Testis (tissue), 2 donors: Measurements from ENCODE around the gene LARP7.

Experiments used
- CTCF ChIP-seq, 3 experiments: fragments of 450-650 bp in 2 of 3; fragments of 200-600 bp in 1 of 3; sonication (generic) in 1 of 3; IDR thresholded peaks; one replicate each; pipeline ENCODE4 v1.5.1; 2016 to 2019; ENCODE audit warnings: antibody characterized with exemption in 3 of 3, mild to moderate bottlenecking in 2 of 3, moderate library complexity in 1 of 3
- POLR2A ChIP-seq: fragments of 450-650 bp; IDR thresholded peaks from one replicate; pipeline ENCODE4 v1.6.1; 2017; ENCODE audit warnings: antibody characterized with exemption, mild to moderate bottlenecking, moderate library complexity

GRCh38 chr4:112651641-112652040, 14.7 kb downstream of the LARP7 start:
- no peak for TF ChIP-seq POLR2A
- no peak for TF ChIP-seq CTCF (IDR thresholded peaks at IDR 0.05)
